HG03025 (cell line): ENCODE data around the gene CALM1.
A peak's percentile ranks its signal among the peaks of the same experiment; 100 is the strongest.
"Not testable (repeated sequence)": the region's sequence is repeated elsewhere in the genome, so short reads cannot be mapped to it uniquely, and the experiment has no call there.

Source experiments
- ATAC-seq: cut with Tn5 transposase; IDR thresholded peaks from one replicate; pipeline ENCODE4 v1.9.1; 2021; ENCODE audit warnings: mild to moderate bottlenecking, moderate library complexity; ENCODE audit not compliant: unreplicated experiment, low FRiP score

Gene CALM1

DNA sequence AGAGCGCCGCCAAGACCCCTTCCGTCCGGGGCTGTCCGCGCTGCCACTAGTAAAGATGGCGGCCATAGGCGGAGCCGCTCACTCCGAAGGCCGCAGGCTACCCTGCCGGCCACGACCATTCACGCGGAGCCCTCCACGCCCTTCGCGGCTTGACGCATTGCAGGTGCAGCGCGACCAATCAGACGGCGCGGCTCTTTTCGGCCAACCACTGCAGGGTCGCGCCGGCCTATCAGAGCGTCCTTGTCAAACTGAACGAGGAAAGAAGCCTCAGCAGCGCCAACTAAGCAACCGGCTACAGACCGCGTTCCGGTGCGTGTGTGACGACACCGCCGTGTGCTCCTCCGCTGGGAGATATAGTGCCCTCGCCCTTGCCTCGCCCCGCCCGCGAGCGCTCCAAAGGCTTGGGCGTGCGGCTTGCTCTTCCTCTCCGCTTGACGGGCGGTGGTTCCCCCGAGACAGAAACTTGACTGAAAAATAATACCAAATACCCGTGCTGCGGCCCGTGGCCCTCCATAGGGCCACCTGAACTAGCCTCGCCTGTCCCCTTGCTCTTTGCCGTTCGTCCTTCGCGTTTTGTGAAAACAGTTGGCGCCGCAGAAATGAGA lies 13.6 kb upstream of the CALM1 start:
- peak; percentile 92 for ATAC-seq

- ATAC-seq: peak; percentile 11
These were observed 12.9 kb upstream of the CALM1 start for GRCh38 chr14:90383731-90384542.

DNA sequence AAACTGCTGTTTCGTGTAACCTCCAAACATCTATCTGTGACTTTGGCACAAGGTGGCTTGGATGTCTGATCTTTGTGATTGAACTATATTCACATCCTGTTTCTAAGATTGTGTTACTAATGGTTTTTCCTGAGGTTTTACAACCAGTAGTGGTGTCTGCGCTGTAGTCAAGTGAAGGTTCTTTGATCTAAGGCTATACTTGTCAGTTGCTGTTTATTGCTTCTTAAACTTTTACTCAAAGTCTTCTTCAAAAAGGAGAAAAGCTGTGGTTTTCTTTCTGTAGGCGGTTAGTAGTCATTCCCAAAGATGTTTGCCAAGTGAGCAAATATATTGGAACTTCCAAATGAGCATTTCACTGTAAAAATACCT lies 12.3 kb upstream of the CALM1 start:
- ATAC-seq: no peak

DNA sequence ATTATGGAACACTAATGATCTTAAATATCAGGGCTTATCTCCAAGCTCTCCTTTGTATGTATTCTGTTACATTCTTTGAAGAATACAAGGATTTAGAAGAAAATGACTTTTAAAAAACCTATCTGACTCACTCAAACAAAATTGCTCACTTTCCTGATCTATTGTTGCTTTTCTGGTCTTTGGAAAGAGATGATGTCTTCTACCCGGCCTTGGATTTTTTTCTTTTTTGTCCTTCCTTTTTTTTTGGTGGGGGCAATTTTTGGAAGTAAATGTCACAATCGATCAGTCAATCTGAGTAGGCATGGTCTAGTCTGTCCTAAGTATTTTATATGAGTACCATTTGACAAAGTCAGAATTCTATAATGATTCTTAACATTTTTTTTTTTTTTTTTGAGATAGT lies 10.5 kb upstream of the CALM1 start:
- no peak for ATAC-seq

- no peak for ATAC-seq
These were observed 9.5 kb upstream of the CALM1 start for GRCh38 chr14:90387206-90387760.

DNA sequence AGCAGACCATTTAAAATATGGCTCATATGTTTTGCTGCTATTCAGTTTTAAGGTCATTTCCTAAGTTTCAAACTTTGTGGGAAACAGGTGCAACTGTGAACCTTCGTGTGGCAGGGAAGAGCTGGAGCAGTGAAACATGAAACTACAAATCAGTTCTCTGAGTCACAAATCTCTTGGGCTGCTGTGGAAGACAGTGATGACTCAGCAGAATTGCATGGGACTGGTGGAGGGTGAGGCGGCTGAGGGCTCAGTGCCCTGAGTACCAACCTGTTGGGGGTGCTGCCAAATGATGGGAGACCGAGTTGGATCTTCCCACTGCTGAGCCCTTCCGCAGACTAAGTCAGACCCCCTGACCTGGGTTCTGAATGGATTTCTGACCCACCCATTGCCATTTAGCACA lies 8.4 kb upstream of the CALM1 start:
- no peak for ATAC-seq

DNA sequence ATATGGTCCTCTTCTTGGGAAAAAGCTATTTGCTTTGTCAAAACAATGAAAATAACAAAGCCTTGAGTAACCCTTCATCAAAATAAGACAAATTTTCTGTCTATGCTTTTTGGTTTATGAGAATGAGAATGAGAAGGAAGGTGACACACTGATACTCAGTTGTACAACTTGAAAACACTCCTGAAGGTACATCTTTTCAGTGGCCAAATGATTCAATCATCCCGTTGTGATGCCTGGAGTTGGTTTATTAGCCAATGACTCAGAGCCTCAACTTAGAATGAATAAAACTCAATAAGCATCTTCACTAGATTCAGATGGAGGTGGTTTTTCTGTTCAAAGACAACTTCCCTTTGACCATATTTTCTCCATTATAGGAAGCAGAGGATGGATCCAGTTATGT lies 7.8 kb upstream of the CALM1 start:
- ATAC-seq: no peak

DNA sequence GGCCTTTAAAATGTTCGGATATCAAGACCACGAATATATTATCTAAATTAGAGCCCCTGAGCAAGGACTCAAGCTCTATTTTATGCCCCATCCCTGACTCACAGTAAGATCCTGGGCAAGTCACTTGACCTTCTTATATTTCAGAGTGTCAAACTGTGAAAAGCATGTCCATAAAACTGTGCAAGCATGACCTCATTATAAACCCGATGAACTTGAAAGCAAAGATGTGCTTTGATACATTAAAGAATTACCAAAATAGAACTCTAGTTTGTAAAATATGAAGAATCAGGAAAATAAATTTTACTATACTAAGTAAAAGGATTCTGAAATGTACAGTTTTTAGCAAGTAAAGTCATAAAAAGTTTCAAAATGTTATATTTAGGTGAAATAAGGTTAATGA lies 2.9 kb upstream of the CALM1 start:
- no peak for ATAC-seq

DNA sequence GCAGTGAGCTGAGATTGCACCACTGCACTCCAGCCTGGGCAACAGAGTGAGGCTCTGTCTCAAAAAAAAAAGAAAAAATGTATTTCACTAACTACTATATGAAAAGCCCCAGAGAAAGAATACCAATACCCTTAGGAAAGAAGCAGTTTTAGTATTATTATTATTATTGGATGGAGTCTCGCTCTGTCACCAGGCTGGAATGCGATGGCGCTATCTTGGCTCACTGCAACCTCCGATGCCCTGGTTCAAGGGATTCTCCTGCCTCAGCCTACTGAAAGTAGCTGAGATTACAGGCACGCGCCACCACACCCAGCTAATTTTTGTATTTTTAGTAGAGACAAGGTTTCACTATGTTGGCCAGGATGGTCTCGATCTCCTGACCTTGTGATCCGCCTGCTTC lies 2.0 kb upstream of the CALM1 start:
- not testable (repeated sequence) for ATAC-seq

DNA sequence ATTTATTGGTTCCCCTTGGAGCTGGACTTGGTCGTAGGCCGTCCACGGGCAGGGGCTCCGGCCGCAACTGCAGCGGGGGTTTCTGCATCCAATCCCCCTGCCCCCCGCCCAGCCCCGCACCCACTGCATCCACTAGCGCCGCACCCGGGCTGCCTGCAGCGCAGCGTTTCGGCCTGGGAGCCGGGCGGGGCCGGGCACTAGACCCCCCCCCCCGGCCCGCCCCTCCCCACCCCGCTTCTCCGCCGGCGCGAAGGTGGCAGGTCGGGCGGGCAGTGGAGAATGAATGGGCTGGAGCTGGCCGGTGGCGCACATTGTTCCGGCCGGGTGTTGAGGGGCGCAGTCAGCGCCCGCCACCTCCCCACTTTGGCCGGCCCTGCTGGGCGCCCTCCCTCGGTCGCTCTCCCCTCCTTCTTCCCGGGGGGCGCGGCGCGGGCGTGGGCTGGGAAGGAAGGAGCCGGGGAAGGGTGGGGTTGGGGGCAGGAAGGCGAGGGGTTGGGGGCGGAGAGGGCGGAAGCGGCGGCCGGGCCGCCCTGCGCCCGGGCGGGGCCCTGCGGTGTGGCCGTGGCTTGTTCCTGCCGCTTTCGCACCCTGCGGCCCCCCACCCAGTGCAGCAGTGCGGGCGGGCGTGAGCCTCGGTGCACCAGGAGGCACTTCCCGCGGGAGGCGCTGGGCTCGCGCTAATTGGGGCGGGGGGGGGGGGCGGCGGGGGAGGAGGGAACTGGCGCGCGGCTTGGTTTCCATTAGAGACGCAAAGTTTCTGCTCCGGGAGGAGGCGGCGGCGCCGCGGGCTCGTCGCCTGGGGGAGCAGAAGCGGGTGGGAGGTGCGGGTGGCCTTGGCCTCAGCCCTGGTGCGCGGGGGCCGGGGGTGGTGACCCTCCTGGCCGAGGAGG lies 841 bp downstream of the CALM1 start:
- ATAC-seq: peak; percentile 19

GRCh38 chr14:90398315-90398839 lies 1.5 kb downstream of the CALM1 start:
- ATAC-seq: peak; percentile 1

- ATAC-seq: no peak
These were observed 2.2 kb downstream of the CALM1 start for GRCh38 chr14:90398841-90399540.

GRCh38 chr14:90399541-90400444 lies 3.0 kb downstream of the CALM1 start:
- ATAC-seq: peak; percentile 46

DNA sequence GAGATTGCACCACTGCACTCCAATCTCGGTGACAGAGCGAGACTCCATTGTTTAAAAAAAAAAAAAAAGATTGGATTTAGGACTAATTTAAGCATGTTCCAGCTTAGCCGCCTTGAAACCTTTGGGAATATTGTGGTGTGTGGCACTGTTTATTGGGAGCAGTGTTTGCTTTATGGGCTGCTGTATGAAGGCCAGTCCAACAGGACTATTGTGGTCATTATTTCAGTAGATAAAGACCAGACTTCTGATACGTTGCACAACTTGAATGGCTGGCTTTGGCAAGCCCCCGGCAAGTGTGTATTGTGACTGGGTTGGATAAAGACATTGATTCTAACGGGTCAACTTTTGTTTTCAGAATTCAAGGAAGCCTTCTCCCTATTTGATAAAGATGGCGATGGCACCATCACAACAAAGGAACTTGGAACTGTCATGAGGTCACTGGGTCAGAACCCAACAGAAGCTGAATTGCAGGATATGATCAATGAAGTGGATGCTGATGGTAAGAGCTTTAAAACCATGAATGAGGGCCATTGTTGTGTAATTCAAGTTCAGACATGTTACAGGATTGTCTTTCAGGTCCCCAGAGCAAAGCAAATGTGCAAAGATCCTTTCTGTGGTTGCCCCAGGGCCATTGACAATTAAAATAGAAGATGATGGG lies 4.2 kb downstream of the CALM1 start:
- ATAC-seq: no peak

DNA sequence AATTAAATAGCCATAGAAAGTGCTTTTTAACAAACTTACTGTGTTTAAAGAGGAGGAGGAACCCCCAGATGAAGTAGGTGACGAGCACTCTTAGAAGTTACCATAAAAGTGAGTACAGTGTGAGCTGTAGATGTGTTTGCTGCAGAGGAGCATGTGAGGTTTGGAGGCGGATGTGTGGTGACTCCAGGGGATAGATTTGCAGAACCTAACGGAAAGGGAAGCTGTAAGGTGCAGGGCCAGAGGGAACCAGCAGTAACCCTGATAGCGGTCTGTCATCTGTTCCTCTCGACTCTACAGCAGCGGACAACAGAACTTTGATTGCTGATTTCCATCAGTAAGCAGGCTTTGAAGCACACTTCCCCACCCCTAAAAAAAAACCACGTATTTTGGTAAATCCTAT lies 5.2 kb downstream of the CALM1 start:
- ATAC-seq: no peak

GRCh38 chr14:90403065-90403464 lies 6.2 kb downstream of the CALM1 start:
- ATAC-seq: no peak

- ATAC-seq: no peak
These were observed 8.3 kb downstream of the CALM1 start for GRCh38 chr14:90405101-90405500.

- ATAC-seq: no peak
These were observed 8.9 kb downstream of the CALM1 start for GRCh38 chr14:90405755-90406154.

DNA sequence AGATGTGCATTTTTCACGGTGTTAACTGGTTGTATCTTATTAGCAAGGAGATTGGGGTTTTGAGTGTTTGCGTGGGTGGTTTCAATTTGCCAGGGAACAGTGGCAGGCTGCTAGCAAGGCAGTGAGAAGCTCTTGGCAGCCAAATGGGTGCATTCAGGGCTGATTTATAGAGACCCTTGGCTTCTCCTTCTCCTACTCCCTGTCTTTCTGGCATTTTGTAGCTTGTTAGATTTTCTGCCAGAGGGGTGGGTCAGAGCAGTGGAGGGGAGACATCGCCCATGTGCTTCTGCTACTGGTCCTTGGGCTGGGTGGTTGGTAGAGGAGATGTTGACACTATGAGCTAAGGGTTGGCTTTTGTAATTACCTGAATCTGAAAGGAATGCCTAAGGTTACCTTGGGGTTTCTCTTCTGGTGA lies 9.6 kb downstream of the CALM1 start:
- no peak for ATAC-seq
